H1 (cell line): ENCODE measurements around the gene WDR7.

Source experiments
- BRCA1 ChIP-seq: IDR thresholded peaks from 2 replicates; pipeline ENCODE4 v1.6.1; 2012; ENCODE audit warnings: low read depth, low read length, improper control_type of control experiment
- CBX8 ChIP-seq: fragments of 300-800, 300-1000 bp; sonication (generic); IDR thresholded peaks from 2 replicates; pipeline ENCODE4 v1.7.1; 2016; ENCODE audit warnings: low read depth, low read length, borderline replicate concordance
- EZH2 ChIP-seq: fragments of 200-600 bp; sonication (generic); IDR thresholded peaks from 2 replicates; pipeline ENCODE4 v1.7.1; 2012; ENCODE audit warnings: low read depth, mild to moderate bottlenecking, moderate library complexity, low read length, inconsistent platforms; ENCODE audit not compliant: severe bottlenecking
- GABPA ChIP-seq: IDR thresholded peaks from 2 replicates; pipeline ENCODE4 v1.6.1; 2011; ENCODE audit warnings: mild to moderate bottlenecking, low read length, moderate library complexity, borderline replicate concordance; ENCODE audit not compliant: insufficient read depth
- POLR2A ChIP-seq, 2 experiments: IDR thresholded peaks; 1 replicate in 1 of 2; 2 replicates in 1 of 2; pipeline ENCODE4 v1.6.1; 2011; ENCODE audit warnings: low read depth in 2 of 2, low read length in 2 of 2, mild to moderate bottlenecking in 2 of 2; ENCODE audit errors: control extremely low read depth in 1 of 2
- POLR2AphosphoS5 ChIP-seq: IDR thresholded peaks from 2 replicates; pipeline ENCODE4 v1.6.1; 2011; ENCODE audit warnings: low read depth, low read length
- RXRA ChIP-seq: IDR thresholded peaks from 2 replicates; pipeline ENCODE4 v1.6.1; 2011; ENCODE audit warnings: low read depth, mild to moderate bottlenecking, low read length, moderate library complexity; ENCODE audit not compliant: insufficient read depth
- SAP30 ChIP-seq: fragments of 300-600 bp; sonication (generic); IDR thresholded peaks from 2 replicates; pipeline ENCODE4 v1.7.1; 2012; ENCODE audit warnings: low read length, moderate library complexity, mild to moderate bottlenecking, inconsistent platforms; ENCODE audit not compliant: insufficient read depth, insufficient replicate concordance
- SUZ12 ChIP-seq: fragments of 200-600 bp; sonication (generic); IDR thresholded peaks from 2 replicates; pipeline ENCODE4 v1.6.1; 2012; ENCODE audit warnings: mild to moderate bottlenecking, inconsistent platforms, low read length, moderate library complexity, mixed read lengths
- YY1 ChIP-seq: IDR thresholded peaks from 2 replicates; pipeline ENCODE4 v1.6.1; 2011; ENCODE audit warnings: low read depth, mild to moderate bottlenecking, low read length
- TF ChIP-seq, protein P1 (sequence below), 3 experiments: IDR thresholded peaks; 1 replicate in 2 of 3; 2 replicates in 1 of 3; pipeline versions ENCODE4 v1.5.1 to v1.6.1; 2011; ENCODE audit warnings: low read length in 3 of 3, mild to moderate bottlenecking in 3 of 3, inconsistent platforms in 2 of 3, low read depth in 1 of 3, moderate library complexity in 1 of 3; ENCODE audit not compliant: insufficient read depth in 1 of 3; ENCODE audit errors: control extremely low read depth in 1 of 3
- TF ChIP-seq, protein P2 (sequence below): IDR thresholded peaks from 2 replicates; pipeline ENCODE4 v1.6.1; 2011; ENCODE audit warnings: low read length, improper control_type of control experiment
- TF ChIP-seq, protein P3 (sequence below): IDR thresholded peaks from 2 replicates; pipeline ENCODE4 v1.6.1; 2012; ENCODE audit warnings: low read length, inconsistent platforms

DNA sequence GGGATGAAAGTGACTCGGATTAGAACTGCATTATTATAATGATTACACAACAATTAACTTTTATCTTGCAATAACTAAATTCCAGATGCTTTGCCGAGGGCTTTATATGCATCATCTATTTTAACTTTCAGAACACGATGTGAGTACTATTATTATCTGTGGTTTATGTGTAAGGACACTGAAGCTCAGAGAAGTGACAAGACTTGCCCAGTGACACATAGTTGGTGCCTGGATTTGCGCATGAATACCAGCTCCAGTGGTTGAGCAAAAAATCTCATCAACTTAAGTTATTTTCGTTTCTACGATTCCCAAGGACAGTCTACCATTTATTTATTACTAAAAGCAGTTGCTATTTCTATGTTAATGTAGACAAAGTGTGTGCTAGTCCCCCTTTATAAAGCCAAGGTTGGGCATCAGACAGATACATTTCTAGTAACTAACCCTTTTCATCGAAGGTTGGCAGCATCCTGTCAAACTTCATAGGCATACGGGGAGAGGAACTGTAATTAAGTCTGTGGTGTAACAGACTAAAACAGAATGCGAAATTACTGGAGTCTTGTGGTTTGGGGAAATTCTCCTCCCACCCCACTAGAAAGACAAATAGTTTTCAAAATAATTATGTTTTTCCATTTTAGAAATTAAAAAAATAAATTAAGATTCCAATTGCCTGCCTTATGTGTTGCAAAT lies 422.5 kb downstream of the WDR7 start:
- TF ChIP-seq GABPA (no peak), YY1 (no peak), CBX8 (no peak), RXRA (no peak), POLR2A (IDR thresholded peaks at IDR 0.05; ENCODE audit: control extremely low read depth in 1 of 2, low read depth in 2 of 2, low read length in 2 of 2) (no peak), SUZ12 (no peak), BRCA1 (no peak), SAP30 (no peak), EZH2 (no peak), POLR2AphosphoS5 (no peak)
- TF ChIP-seq, protein P1, sequence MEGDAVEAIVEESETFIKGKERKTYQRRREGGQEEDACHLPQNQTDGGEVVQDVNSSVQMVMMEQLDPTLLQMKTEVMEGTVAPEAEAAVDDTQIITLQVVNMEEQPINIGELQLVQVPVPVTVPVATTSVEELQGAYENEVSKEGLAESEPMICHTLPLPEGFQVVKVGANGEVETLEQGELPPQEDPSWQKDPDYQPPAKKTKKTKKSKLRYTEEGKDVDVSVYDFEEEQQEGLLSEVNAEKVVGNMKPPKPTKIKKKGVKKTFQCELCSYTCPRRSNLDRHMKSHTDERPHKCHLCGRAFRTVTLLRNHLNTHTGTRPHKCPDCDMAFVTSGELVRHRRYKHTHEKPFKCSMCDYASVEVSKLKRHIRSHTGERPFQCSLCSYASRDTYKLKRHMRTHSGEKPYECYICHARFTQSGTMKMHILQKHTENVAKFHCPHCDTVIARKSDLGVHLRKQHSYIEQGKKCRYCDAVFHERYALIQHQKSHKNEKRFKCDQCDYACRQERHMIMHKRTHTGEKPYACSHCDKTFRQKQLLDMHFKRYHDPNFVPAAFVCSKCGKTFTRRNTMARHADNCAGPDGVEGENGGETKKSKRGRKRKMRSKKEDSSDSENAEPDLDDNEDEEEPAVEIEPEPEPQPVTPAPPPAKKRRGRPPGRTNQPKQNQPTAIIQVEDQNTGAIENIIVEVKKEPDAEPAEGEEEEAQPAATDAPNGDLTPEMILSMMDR (IDR thresholded peaks at IDR 0.05; ENCODE audit: control extremely low read depth in 1 of 3, insufficient read depth in 1 of 3, low read depth in 1 of 3, low read length in 3 of 3): no peak
- TF ChIP-seq, protein P2, sequence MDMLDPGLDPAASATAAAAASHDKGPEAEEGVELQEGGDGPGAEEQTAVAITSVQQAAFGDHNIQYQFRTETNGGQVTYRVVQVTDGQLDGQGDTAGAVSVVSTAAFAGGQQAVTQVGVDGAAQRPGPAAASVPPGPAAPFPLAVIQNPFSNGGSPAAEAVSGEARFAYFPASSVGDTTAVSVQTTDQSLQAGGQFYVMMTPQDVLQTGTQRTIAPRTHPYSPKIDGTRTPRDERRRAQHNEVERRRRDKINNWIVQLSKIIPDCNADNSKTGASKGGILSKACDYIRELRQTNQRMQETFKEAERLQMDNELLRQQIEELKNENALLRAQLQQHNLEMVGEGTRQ: no peak
- TF ChIP-seq, protein P3, sequence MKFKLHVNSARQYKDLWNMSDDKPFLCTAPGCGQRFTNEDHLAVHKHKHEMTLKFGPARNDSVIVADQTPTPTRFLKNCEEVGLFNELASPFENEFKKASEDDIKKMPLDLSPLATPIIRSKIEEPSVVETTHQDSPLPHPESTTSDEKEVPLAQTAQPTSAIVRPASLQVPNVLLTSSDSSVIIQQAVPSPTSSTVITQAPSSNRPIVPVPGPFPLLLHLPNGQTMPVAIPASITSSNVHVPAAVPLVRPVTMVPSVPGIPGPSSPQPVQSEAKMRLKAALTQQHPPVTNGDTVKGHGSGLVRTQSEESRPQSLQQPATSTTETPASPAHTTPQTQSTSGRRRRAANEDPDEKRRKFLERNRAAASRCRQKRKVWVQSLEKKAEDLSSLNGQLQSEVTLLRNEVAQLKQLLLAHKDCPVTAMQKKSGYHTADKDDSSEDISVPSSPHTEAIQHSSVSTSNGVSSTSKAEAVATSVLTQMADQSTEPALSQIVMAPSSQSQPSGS: no peak
